GM13976 (cell line): Measurements from ENCODE around the gene TOMM40L.
A peak's percentile ranks its signal among the peaks of the same experiment; 100 is the strongest.
"Not testable (repeated sequence)": the region's sequence is repeated elsewhere in the genome, so short reads cannot be mapped to it uniquely, and the experiment has no call there.

ENCODE experiments used
- DNase-seq: peaks from one replicate; pipeline ENCODE4 v3.0.0; 2012; ENCODE audit warnings: low spot score
- CTCF ChIP-seq: IDR thresholded peaks from 2 replicates; pipeline ENCODE4 v1.5.1; 2012; ENCODE audit warnings: borderline replicate concordance, mild to moderate bottlenecking; ENCODE audit not compliant: insufficient read depth; ENCODE audit errors: extremely low read depth, missing control alignments, control extremely low read depth
- in situ Hi-C: fragments of 300-500 bp; cut with MboI; formaldehyde crosslinking; loops from one replicate; pipeline ENCODE4 v1.12.0; 2022; ENCODE audit warnings: low sequenced_read_pairs, mixed read lengths, inconsistent platforms; ENCODE audit not compliant: unreplicated experiment

Gene TOMM40L

GRCh38 chr1:161250829-161251228, 25.0 kb downstream of the TOMM40L start:
- no peak for DNase-seq
- TF ChIP-seq CTCF = no peak
- in situ Hi-C loops = no loop called here

- no peak for DNase-seq
- TF ChIP-seq CTCF = no peak
- in situ Hi-C loops = no loop called here
Observed at GRCh38 chr1:161251579-161251978, 25.7 kb downstream of the TOMM40L start.

- DNase-seq, in situ Hi-C loops: not testable (repeated sequence)
Observed at GRCh38 chr1:161255302-161255701, 29.4 kb downstream of the TOMM40L start.

GRCh38 chr1:161255955-161256520, 30.2 kb downstream of the TOMM40L start:
- in situ Hi-C loops, DNase-seq: not testable (repeated sequence)

- DNase-seq, in situ Hi-C loops: not testable (repeated sequence)
Observed at GRCh38 chr1:161257109-161257508, 31.2 kb downstream of the TOMM40L start.

GRCh38 chr1:161258439-161259344, 32.8 kb downstream of the TOMM40L start, which contains the start of gene PCP4L1:
Gene PCP4L1, plus strand, starts transcription at chr1:161258745. Its CDS starts 230 bp downstream, at chr1:161258975.
- in situ Hi-C loops = no loop called here
- peak; percentile 81 for DNase-seq
- TF ChIP-seq CTCF = no peak

- DNase-seq = no peak
- no peak for TF ChIP-seq CTCF
- in situ Hi-C loops = no loop called here
Observed at GRCh38 chr1:161259345-161259702, 33.5 kb downstream of the TOMM40L start.

- in situ Hi-C loops = no loop called here
- no peak for DNase-seq
Observed at GRCh38 chr1:161259765-161260164, 33.9 kb downstream of the TOMM40L start.

More at GRCh38 chr1:161259765-161260164, 33.9 kb downstream of the TOMM40L start:
- TF ChIP-seq CTCF = no peak
